IPS DF 6.9 (cell line): ENCODE measurements around the gene LTBP1.

Source experiments
- DNase-seq: peaks from one replicate; pipeline ENCODE4 v3.0.0-alpha.2; 2013; ENCODE audit warnings: low read depth, low spot score
- H3K27ac ChIP-seq: one replicate; pipeline ENCODE4 v1.5.1; 2013; ENCODE audit warnings: low read length, control low read depth
- H3K27me3 ChIP-seq: 2 replicates; pipeline ENCODE4 v1.6.1; 2013; ENCODE audit warnings: mild to moderate bottlenecking, low read length; ENCODE audit not compliant: control insufficient read depth, insufficient read depth
- H3K36me3 ChIP-seq: 2 replicates; pipeline ENCODE4 v1.6.1; 2013; ENCODE audit warnings: low read length; ENCODE audit not compliant: control insufficient read depth, insufficient read depth
- H3K4me1 ChIP-seq: 2 replicates; pipeline ENCODE4 v1.6.1; 2013; ENCODE audit warnings: low read length; ENCODE audit not compliant: control insufficient read depth, insufficient read depth
- H3K4me3 ChIP-seq: 2 replicates; pipeline ENCODE4 v1.5.1; 2013; ENCODE audit warnings: mild to moderate bottlenecking, low read length
- H3K9me3 ChIP-seq: 2 replicates; pipeline ENCODE4 v1.6.1; 2013; ENCODE audit warnings: low read length, inconsistent platforms; ENCODE audit not compliant: control insufficient read depth, insufficient read depth
- WGBS: extraction: QIAGEN DNeasy Blood & Tissue Kit; methylation state at CpG from one replicate; pipeline ENCODE4 v1.1.7; 2013; ENCODE audit warnings: mixed read lengths, missing lambda C conversion rate; ENCODE audit not compliant: insufficient read length, insufficient coverage; 5-methylcytosine and 5-hydroxymethylcytosine counted together

The LTBP1 gene

DNA sequence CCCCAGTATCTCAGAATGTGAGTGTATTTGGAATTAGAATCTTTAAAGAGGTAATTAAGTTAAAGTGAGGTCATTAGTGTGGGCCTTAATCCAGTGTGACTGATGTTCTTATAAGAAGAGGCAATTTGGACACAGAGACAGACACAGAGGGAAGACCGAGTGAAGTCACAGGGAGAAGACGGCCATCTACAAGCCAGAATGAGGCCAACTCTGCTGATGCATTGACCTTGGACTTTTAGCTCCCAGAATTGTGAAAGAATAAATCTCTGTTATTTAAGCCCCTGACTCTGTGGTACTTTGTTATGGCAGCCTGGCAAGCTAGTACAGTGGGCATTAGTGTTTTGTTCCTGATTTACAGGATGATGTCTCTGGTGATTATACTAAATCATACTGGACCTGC, 64.6 kb downstream of the LTBP1 start:
- no peak for DNase-seq
- no peaks in the 10 kb centered on the region for H3K27me3 ChIP-seq
- no peaks in the 10 kb centered on the region for H3K4me1 ChIP-seq
- no peaks in the 10 kb centered on the region for H3K9me3 ChIP-seq
- no peaks in the 10 kb centered on the region for H3K36me3 ChIP-seq
- WGBS, result no CpG with 5 or more reads among the region's 2 CpGs
- H3K27ac ChIP-seq, result no peak overlapping the region
- no peak overlapping the region for H3K4me3 ChIP-seq

GRCh38 chr2:33011941-33012340, 65.2 kb downstream of the LTBP1 start:
- Histone ChIP-seq H3K9me3 (no peaks in the 10 kb centered on the region), H3K27me3 (no peaks in the 10 kb centered on the region), H3K4me1 (no peaks in the 10 kb centered on the region), H3K4me3 (no peak overlapping the region), H3K36me3 (no peaks in the 10 kb centered on the region), H3K27ac (no peak overlapping the region)
- no peak for DNase-seq
- WGBS, result no CpG with 5 or more reads among the region's 3 CpGs

GRCh38 chr2:33013684-33014110, 66.9 kb downstream of the LTBP1 start:
- no peak for DNase-seq
- Histone ChIP-seq H3K27me3 (no peaks in the 10 kb centered on the region), H3K9me3 (no peaks in the 10 kb centered on the region), H3K4me1 (no peaks in the 10 kb centered on the region), H3K4me3 (no peak overlapping the region), H3K27ac (no peak overlapping the region), H3K36me3 (no peaks in the 10 kb centered on the region)
- WGBS, result no CpG with 5 or more reads among the region's 3 CpGs

DNA sequence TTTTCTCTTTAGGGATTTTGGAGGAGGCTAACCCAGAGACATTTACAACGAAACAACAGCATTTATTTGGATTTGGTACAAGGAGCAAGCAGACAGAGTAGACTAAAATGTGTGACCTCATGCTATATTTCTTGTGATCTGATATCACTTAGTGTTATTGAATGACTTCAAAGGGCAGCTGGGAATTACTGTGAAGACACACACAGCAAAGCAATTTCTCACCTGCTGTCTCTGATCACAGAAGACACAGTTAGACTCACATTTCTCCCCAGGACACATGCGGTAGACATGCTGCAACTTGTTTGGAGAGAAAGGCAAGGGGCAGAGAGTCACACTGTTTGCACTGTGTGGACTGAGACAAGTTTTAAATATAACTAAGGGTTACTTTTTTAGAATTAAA, 67.5 kb downstream of the LTBP1 start:
- no CpG with 5 or more reads among the region's 2 CpGs for WGBS
- no peaks in the 10 kb centered on the region for H3K27me3 ChIP-seq
- H3K4me1 ChIP-seq, result no peaks in the 10 kb centered on the region
- H3K4me3 ChIP-seq, result no peak overlapping the region
- no peak for DNase-seq
- H3K36me3 ChIP-seq, result no peaks in the 10 kb centered on the region
- H3K9me3 ChIP-seq, result no peaks in the 10 kb centered on the region
- H3K27ac ChIP-seq, result no peak overlapping the region

DNA sequence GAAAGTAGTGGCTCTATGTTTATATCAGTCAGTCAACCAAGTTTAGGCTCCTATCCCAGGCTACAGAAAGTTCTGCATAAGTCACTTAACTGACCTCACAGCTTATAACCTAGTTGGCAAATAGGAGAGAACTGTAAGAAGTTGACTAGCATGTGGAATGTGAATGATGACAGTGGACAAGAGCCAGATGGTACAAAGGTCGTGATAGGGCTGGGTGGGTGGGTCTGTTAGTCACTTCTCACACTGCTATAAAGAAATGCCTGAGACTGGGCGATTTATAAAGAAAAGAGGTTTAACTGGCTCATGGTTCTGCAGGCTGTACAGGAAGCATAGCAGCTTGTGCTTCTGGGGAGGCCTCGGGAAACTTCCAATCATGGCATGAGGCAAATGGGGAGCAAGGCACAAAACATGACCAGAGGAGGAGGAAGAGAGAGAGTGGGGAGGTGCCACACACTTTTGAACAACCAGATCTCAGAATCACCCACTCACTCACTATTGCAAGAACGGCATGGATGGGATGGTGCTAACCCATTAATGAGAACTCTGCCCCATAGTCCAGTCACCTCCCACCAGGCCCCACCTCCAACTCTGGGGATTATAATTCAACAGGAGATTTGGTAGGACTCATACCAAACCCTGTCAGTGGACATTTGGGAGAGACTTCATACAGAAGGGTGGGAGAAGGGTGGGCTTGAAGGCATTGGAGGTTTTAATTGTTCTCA, 68.8 kb downstream of the LTBP1 start:
- Histone ChIP-seq H3K4me3 (no peak overlapping the region), H3K27ac (no peak overlapping the region), H3K36me3 (no peaks in the 10 kb centered on the region), H3K27me3 (no peaks in the 10 kb centered on the region), H3K4me1 (no peaks in the 10 kb centered on the region), H3K9me3 (no peaks in the 10 kb centered on the region)
- WGBS, result no CpG with 5 or more reads among the region's 4 CpGs
- DNase-seq, result no peak

- Histone ChIP-seq H3K27ac (no peak overlapping the region), H3K4me1 (peaks cover 2% of the 10 kb centered on the region; the same call in 1 of the 2 replicates), H3K4me3 (no peak overlapping the region), H3K9me3 (no peaks in the 10 kb centered on the region), H3K36me3 (no peaks in the 10 kb centered on the region), H3K27me3 (no peaks in the 10 kb centered on the region)
- no peak for DNase-seq
- WGBS, result no CpG with 5 or more reads among the region's 2 CpGs
Measured at GRCh38 chr2:33018271-33018670, 71.5 kb downstream of the LTBP1 start.

DNA sequence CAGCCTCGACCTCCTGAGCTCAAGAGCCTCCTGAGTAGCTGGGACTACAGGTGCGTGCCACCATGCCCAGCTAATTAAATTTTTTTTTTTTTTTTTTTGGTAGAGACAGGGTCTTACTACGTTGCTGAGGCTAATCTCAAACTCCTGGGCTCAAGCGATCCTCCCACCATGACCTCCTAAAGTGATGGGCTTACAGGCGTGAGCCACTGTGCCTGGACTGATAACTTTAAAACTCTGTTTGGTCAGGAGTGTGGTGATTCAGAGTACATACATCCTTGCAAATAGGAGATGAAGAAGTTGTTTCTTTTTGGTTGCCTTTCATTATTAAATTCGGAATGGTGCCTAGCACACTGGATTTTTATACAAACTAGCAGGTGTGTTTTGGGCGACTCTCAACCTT, 73.0 kb downstream of the LTBP1 start:
- no CpG with 5 or more reads among the region's 7 CpGs for WGBS
- H3K27ac ChIP-seq, result no peak overlapping the region
- H3K4me3 ChIP-seq, result no peak overlapping the region
- H3K9me3 ChIP-seq, result peaks cover under 1% of the 10 kb centered on the region; the same call in 1 of the 2 replicates
- no peaks in the 10 kb centered on the region for H3K27me3 ChIP-seq
- no peak for DNase-seq
- no peaks in the 10 kb centered on the region for H3K36me3 ChIP-seq
- H3K4me1 ChIP-seq, result peaks cover 2% of the 10 kb centered on the region; the same call in 1 of the 2 replicates

DNA sequence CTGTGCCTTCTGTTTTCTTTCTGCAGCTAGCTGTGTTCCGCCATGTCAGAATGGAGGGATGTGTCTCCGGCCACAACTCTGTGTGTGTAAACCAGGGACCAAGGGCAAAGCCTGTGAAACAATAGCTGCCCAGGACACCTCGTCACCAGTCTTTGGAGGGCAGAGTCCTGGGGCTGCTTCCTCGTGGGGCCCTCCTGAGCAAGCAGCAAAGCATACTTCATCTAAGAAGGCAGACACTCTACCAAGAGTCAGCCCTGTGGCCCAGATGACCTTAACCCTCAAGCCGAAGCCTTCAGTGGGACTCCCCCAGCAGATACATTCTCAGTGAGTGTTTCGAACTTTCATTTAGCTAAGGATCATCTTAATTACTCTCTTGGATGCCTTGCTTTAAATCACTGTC, 74.1 kb downstream of the LTBP1 start:
- no peak overlapping the region for H3K4me3 ChIP-seq
- DNase-seq, result no peak
- H3K36me3 ChIP-seq, result no peaks in the 10 kb centered on the region
- no peaks in the 10 kb centered on the region for H3K27me3 ChIP-seq
- H3K4me1 ChIP-seq, result peaks cover 2% of the 10 kb centered on the region; the same call in 1 of the 2 replicates
- peaks cover 2% of the 10 kb centered on the region; the same call in 1 of the 2 replicates for H3K9me3 ChIP-seq
- no CpG with 5 or more reads among the region's 6 CpGs for WGBS
- no peak overlapping the region for H3K27ac ChIP-seq

GRCh38 chr2:33021542-33022227, 74.9 kb downstream of the LTBP1 start:
- Histone ChIP-seq H3K4me1 (peaks cover 2% of the 10 kb centered on the region; the same call in 1 of the 2 replicates), H3K36me3 (no peaks in the 10 kb centered on the region), H3K27me3 (no peaks in the 10 kb centered on the region), H3K27ac (no peak overlapping the region), H3K9me3 (peaks cover 2% of the 10 kb centered on the region; the same call in 1 of the 2 replicates), H3K4me3 (no peak overlapping the region)
- no CpG with 5 or more reads among the region's 5 CpGs for WGBS
- DNase-seq, result no peak

GRCh38 chr2:33022395-33022985, 75.7 kb downstream of the LTBP1 start:
- no peak for DNase-seq
- Histone ChIP-seq H3K36me3 (no peaks in the 10 kb centered on the region), H3K27ac (no peak overlapping the region), H3K4me3 (no peak overlapping the region), H3K9me3 (peaks cover 2% of the 10 kb centered on the region; the same call in 1 of the 2 replicates), H3K4me1 (peaks cover 2% of the 10 kb centered on the region; the same call in 1 of the 2 replicates), H3K27me3 (no peaks in the 10 kb centered on the region)
- WGBS, result no CpG with 5 or more reads among the region's 2 CpGs
